Stimulated activated CD8-positive, alpha-beta memory T cell treated with anti-CD3 and anti-CD28 coated beads, Interleukin-7, amount 100 ng/mL, for 4 hours (primary cell): ENCODE measurements around the gene CFHR5.
"Not testable (repeated sequence)": the region's sequence is repeated elsewhere in the genome, so short reads cannot be mapped to it uniquely, and the experiment has no call there.

Experiments used
- DNase-seq, 2 donors: peaks; one replicate each; pipeline ENCODE4 v3.0.0-alpha.2; 2020; ENCODE audit warnings: low read depth in 2 of 2

Gene CFHR5

GRCh38 chr1:196977278-196977677 is at the start of gene CFHR5:
CFHR5 (plus strand) TSS chr1:196977556; CDS start chr1:196977665, 109 bp downstream.
- no peak for DNase-seq

GRCh38 chr1:196932853-196933252 is 44.5 kb upstream of the CFHR5 start:
- not testable (repeated sequence) for DNase-seq

- no peak for DNase-seq
These were observed 43.7 kb upstream of the CFHR5 start for GRCh38 chr1:196933531-196934189.

- DNase-seq, result not testable (repeated sequence)
These were observed 35.9 kb upstream of the CFHR5 start for GRCh38 chr1:196941474-196941873.

GRCh38 chr1:196943568-196943967 is 33.8 kb upstream of the CFHR5 start, which contains the start of gene CFHR2:
CFHR2 (plus strand) TSS chr1:196943738; CDS start chr1:196943881, 143 bp downstream.
- not testable (repeated sequence) for DNase-seq

GRCh38 chr1:196951711-196952394 is 25.5 kb upstream of the CFHR5 start:
- DNase-seq, result no peak

GRCh38 chr1:196954778-196955177 is 22.6 kb upstream of the CFHR5 start:
- DNase-seq, result no peak

GRCh38 chr1:196955926-196956325 is 21.4 kb upstream of the CFHR5 start:
- no peak for DNase-seq

- no peak for DNase-seq
These were observed 16.5 kb upstream of the CFHR5 start for GRCh38 chr1:196960854-196961253.

GRCh38 chr1:196970182-196970581 is 7.2 kb upstream of the CFHR5 start:
- DNase-seq, result no peak

GRCh38 chr1:196976278-196976677 is 1.1 kb upstream of the CFHR5 start:
- DNase-seq, result no peak

- DNase-seq, result no peak
These were observed 3.5 kb downstream of the CFHR5 start for GRCh38 chr1:196980859-196981258.

GRCh38 chr1:196982247-196982646 is 4.9 kb downstream of the CFHR5 start:
- DNase-seq, result not testable (repeated sequence)

GRCh38 chr1:196991919-196992651 is 14.7 kb downstream of the CFHR5 start:
- DNase-seq, result not testable (repeated sequence)

GRCh38 chr1:196993916-196994315 is 16.6 kb downstream of the CFHR5 start:
- no peak for DNase-seq

GRCh38 chr1:196997423-196997822 is 20.1 kb downstream of the CFHR5 start:
- no peak for DNase-seq

- no peak for DNase-seq
These were observed 24.5 kb downstream of the CFHR5 start for GRCh38 chr1:197001828-197002227.

- DNase-seq, result no peak
These were observed 25.8 kb downstream of the CFHR5 start for GRCh38 chr1:197003132-197003531.

GRCh38 chr1:197008861-197009260 is 31.5 kb downstream of the CFHR5 start:
- DNase-seq, result no peak

GRCh38 chr1:197011614-197012013 is 34.3 kb downstream of the CFHR5 start:
- DNase-seq, result no peak

GRCh38 chr1:197013234-197013633 is 35.9 kb downstream of the CFHR5 start:
- DNase-seq, result no peak

- no peak for DNase-seq
These were observed 39.4 kb downstream of the CFHR5 start for GRCh38 chr1:197016751-197017150.
